KOPT-K1 (cell line): ENCODE data around the gene ERMN.

Experiments used
- H3K27ac ChIP-seq: fragments of 200-600 bp; sonication (generic); 2 replicates; pipeline ENCODE4 v1.5.1; 2016; ENCODE audit warnings: antibody characterized with exemption, mild to moderate bottlenecking, low read depth, low read length; ENCODE audit not compliant: poor library complexity, severe bottlenecking
- H3K36me3 ChIP-seq: fragments of 200-600 bp; sonication (generic); 2 replicates; pipeline ENCODE4 v1.5.1; 2017; ENCODE audit warnings: antibody characterized with exemption, mild to moderate bottlenecking, low read length, moderate library complexity; ENCODE audit not compliant: insufficient read depth
- H3K9me3 ChIP-seq: fragments of 200-600 bp; sonication (generic); 2 replicates; pipeline ENCODE4 v1.5.1; 2017; ENCODE audit warnings: antibody characterized with exemption, low read length, mild to moderate bottlenecking; ENCODE audit not compliant: insufficient read depth, poor library complexity, severe bottlenecking

The ERMN gene

GRCh38 chr2:157339965-157340655 lies 14.5 kb upstream of the ERMN start:
- Histone ChIP-seq H3K9me3 (no peaks in the 10 kb centered on the region), H3K27ac (no peak overlapping the region), H3K36me3 (no peaks in the 10 kb centered on the region)

GRCh38 chr2:157337978-157338377 lies 12.4 kb upstream of the ERMN start:
- no peaks in the 10 kb centered on the region for H3K36me3 ChIP-seq
- H3K9me3 ChIP-seq: no peaks in the 10 kb centered on the region
- H3K27ac ChIP-seq: no peak overlapping the region

DNA sequence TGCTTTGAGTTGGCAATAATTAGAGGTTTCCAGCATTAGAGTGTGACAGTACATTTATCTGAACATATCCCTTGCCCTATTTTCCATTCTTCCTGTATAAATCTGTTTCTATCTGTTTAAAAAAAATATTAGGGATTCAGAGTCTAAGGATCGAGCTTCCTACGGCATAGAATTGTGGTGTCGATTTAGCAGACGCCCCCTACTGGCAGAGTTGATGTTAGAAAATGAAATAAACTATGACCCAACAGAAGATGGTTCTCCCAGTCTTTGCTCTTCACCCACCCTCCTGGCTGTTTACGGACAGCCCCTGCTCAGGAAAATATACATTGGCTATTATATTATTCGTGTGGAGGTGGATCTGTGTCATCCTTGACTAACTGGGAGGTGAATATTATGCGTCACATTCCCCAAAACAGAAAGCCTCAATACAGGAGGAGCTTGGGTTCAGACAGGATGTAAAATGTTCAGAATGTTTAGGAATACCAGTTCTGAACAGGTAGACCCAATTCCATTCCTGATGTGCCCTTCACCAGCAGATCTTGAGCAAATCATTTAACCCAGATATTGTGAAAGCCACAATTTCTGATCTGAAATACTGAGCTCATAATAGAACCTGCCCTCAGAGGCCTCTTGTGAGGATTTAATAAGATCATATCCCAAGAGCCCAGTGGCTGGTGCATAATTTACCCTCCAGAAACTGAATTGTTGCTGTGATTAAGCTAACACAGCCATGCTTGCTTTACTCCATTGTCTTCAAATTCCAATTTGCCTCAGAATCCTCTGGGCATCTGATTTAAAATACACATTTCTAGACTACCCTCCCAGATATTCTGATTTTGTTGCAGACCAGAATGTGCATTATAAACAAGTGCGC lies 10.8 kb upstream of the ERMN start:
- Histone ChIP-seq H3K27ac (no peak overlapping the region), H3K9me3 (no peaks in the 10 kb centered on the region)

DNA sequence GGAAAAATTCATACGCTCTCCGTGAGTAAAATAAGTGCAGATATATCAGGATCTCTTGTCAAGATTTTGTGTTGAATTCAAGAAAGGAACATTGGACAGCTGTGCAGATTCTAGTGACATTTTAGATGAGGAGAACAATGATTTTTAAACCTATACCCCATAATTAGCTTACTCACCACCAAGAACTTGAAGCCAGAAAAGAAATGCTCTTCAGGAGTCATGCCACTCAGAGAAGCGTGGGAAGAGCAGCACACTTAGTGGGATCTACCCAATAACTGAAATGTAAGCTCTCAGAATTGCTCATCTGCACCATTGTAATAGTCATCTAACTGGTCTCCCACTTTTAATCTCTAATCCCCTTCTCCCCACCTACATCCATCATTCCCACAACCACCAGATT lies 9.2 kb upstream of the ERMN start:
- no peak overlapping the region for H3K27ac ChIP-seq
- no peaks in the 10 kb centered on the region for H3K9me3 ChIP-seq

More for the DNA sequence above, 10.8 kb upstream of the ERMN start:
- H3K36me3 ChIP-seq: no peaks in the 10 kb centered on the region

GRCh38 chr2:157334335-157334734 lies 8.7 kb upstream of the ERMN start:
- Histone ChIP-seq H3K36me3 (no peaks in the 10 kb centered on the region), H3K27ac (no peak overlapping the region), H3K9me3 (no peaks in the 10 kb centered on the region)

More for the DNA sequence above, 9.2 kb upstream of the ERMN start:
- H3K36me3 ChIP-seq: no peaks in the 10 kb centered on the region

GRCh38 chr2:157333304-157334047 lies 7.9 kb upstream of the ERMN start:
- Histone ChIP-seq H3K27ac (no peak overlapping the region), H3K9me3 (no peaks in the 10 kb centered on the region), H3K36me3 (no peaks in the 10 kb centered on the region)

GRCh38 chr2:157329524-157329923 lies 3.9 kb upstream of the ERMN start:
- H3K9me3 ChIP-seq: no peaks in the 10 kb centered on the region
- H3K27ac ChIP-seq: no peak overlapping the region
- H3K36me3 ChIP-seq: no peaks in the 10 kb centered on the region

GRCh38 chr2:157327621-157328500 lies 2.2 kb upstream of the ERMN start:
- Histone ChIP-seq H3K9me3 (no peaks in the 10 kb centered on the region), H3K27ac (no peak overlapping the region), H3K36me3 (no peaks in the 10 kb centered on the region)

DNA sequence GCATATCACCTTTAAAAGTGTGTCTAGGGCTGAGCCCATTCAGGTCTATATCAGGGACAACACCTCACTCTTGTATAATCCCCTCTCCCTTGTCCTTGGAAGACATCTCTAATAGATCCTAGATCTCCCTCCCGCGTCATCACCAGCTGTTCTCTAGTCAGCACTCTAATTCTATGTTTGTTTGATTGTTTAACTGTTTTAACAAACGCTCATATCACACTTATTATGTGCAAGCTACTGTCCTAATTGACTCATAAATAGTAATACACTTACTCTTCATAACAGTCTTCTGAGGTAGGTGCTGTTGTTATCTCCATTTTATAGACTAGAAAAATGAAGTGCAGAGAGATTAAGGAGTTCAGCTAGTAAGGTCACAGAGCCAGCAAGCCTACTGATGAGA lies 1.6 kb upstream of the ERMN start:
- Histone ChIP-seq H3K9me3 (no peaks in the 10 kb centered on the region), H3K27ac (no peak overlapping the region), H3K36me3 (no peaks in the 10 kb centered on the region)

GRCh38 chr2:157326698-157327097 lies 1.1 kb upstream of the ERMN start:
- H3K36me3 ChIP-seq: no peaks in the 10 kb centered on the region

DNA sequence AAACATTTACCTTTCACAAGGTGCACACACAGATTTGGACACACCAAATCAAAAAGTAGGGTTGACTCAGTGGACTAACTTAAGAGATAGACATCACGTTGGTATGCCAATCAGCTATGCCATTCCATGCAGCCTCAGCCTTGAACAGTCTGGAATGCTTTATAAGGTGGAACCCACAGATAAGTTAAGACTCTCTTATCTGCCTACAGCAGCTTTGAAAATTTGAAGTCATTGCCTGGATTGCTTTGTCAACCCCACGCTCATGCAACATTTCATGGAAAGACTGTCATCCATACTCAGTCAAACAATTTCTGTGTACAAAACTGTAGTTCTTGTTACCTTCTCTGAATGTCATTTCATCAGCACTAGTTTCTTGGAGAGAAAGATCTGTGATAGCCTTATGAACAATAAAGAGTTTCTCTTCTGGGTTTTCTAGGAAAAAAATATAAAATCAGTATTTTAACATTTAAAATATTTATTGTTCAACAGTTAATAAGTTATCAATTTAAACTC lies 1.2 kb downstream of the ERMN start:
- Histone ChIP-seq H3K9me3 (no peaks in the 10 kb centered on the region), H3K36me3 (no peaks in the 10 kb centered on the region), H3K27ac (no peak overlapping the region)

More at GRCh38 chr2:157326698-157327097, 1.1 kb upstream of the ERMN start:
- H3K9me3 ChIP-seq: no peaks in the 10 kb centered on the region
- H3K27ac ChIP-seq: no peak overlapping the region

- H3K9me3 ChIP-seq: no peaks in the 10 kb centered on the region
Observed at GRCh38 chr2:157322432-157322831, 3.2 kb downstream of the ERMN start.

GRCh38 chr2:157321466-157321865 lies 4.2 kb downstream of the ERMN start:
- Histone ChIP-seq H3K36me3 (no peaks in the 10 kb centered on the region), H3K9me3 (no peaks in the 10 kb centered on the region), H3K27ac (no peak overlapping the region)

More at GRCh38 chr2:157322432-157322831, 3.2 kb downstream of the ERMN start:
- H3K36me3 ChIP-seq: no peaks in the 10 kb centered on the region
- no peak overlapping the region for H3K27ac ChIP-seq

DNA sequence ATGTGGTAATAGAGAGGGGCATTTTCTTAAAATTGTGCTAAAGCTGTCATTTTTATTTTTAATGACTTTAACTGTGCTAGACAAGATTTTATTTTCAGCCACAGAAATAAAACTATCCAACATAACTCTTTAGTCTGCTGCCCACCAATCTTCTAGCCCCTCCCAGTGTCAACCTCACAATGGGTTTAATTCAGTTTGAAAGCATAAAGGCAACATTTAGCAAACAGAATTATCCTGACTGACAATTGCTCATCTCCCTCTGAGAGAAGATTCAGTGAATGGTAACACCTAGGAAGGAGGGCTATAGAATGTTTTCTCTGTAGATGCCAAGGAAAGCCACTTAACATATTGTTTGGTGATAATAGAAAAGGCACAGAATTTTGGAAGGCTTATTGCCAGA lies 5.2 kb downstream of the ERMN start:
- no peak overlapping the region for H3K27ac ChIP-seq
- no peaks in the 10 kb centered on the region for H3K9me3 ChIP-seq
- H3K36me3 ChIP-seq: no peaks in the 10 kb centered on the region
